ENCODE data around the gene NHERF1. TPM values are rescaled to one million over a fixed set of nuclear protein-coding genes. Genes with fewer than 3 reads are reported as not detected.
A peak's percentile ranks its signal among the peaks of the same experiment; 100 is the strongest.

The NHERF1 gene
- total RNA-seq, 2 experiments from 2014 or later, result 70.8 to 77.6 TPM

- intact Hi-C loops (cut with micrococcal nuclease), result loop anchor here (1.0 to 10.0 kb wide), 7 partner anchors 14 to 460 kb away; partner anchors contain the start of gene NUP85
- CTCF ChIA-PET, result interaction anchor here (0.6 to 4.3 kb wide), 20 partner anchors 8 to 338 kb away, joined by 3 to 59 read pairs (median 15); partner anchors contain the start of genes NAT9 and RAB37
- Mint-ChIP-seq H3K27me3 (ENCODE audit: low read depth) (no peaks in the 10 kb centered on the region), H3K4me1 (ENCODE audit: low read depth) (peaks cover 64% of the 10 kb centered on the region), H3K9me3 (no peaks in the 10 kb centered on the region), H3K27ac (no peak overlapping the region), H3K4me3 (no peak overlapping the region), H3K36me3 (ENCODE audit: low read depth) (peaks cover 5% of the 10 kb centered on the region)
- peak; percentile 88 for DNase-seq
These were observed 3.5 kb upstream of the NHERF1 start for GRCh38 chr17:74744714-74745547.

- H3K36me3 Mint-ChIP-seq (ENCODE audit: low read depth), result peaks cover 8% of the 10 kb centered on the region
- no peak for DNase-seq
- CTCF ChIA-PET, result interaction anchor here (0.6 to 4.3 kb wide), 17 partner anchors 9 to 339 kb away, joined by 3 to 59 read pairs (median 20); partner anchors contain the start of genes NAT9 and RAB37
- no peak overlapping the region for H3K27ac Mint-ChIP-seq
- H3K9me3 Mint-ChIP-seq, result no peaks in the 10 kb centered on the region
- intact Hi-C loops (cut with micrococcal nuclease), result loop anchor here (2.0 to 10.0 kb wide), 3 partner anchors 13 to 459 kb away; partner anchors contain the start of gene NUP85
- peaks cover 57% of the 10 kb centered on the region for H3K4me1 Mint-ChIP-seq (ENCODE audit: low read depth)
- no peaks in the 10 kb centered on the region for H3K27me3 Mint-ChIP-seq (ENCODE audit: low read depth)
- no peak overlapping the region for H3K4me3 Mint-ChIP-seq
These were observed 2.8 kb upstream of the NHERF1 start for GRCh38 chr17:74745548-74746177.

GRCh38 chr17:74746376-74746775, 2.1 kb upstream of the NHERF1 start:
- CTCF ChIA-PET, result interaction anchor here (1.7 to 4.3 kb wide), 12 partner anchors 9 to 215 kb away, joined by 6 to 59 read pairs (median 26); partner anchors contain the start of genes NAT9 and RAB37
- intact Hi-C loops (cut with micrococcal nuclease), result loop anchor here (10.0 kb wide), 1 partner anchor 458 kb away; the partner anchor contains the start of gene NUP85

GRCh38 chr17:74746922-74747321, 1.5 kb upstream of the NHERF1 start:
- peaks cover 55% of the 10 kb centered on the region for H3K4me1 Mint-ChIP-seq (ENCODE audit: low read depth)
- intact Hi-C loops (cut with micrococcal nuclease), result loop anchor here (10.0 kb wide), 1 partner anchor 458 kb away; the partner anchor contains the start of gene NUP85
- CTCF ChIA-PET, result interaction anchor here (1.4 to 4.3 kb wide), 13 partner anchors 8 to 215 kb away, joined by 6 to 59 read pairs (median 23); partner anchors contain the start of genes NAT9 and RAB37
- peak overlapping the region; percentile 52 for H3K27ac Mint-ChIP-seq
- no peaks in the 10 kb centered on the region for H3K9me3 Mint-ChIP-seq
- H3K27me3 Mint-ChIP-seq (ENCODE audit: low read depth), result no peaks in the 10 kb centered on the region
- H3K36me3 Mint-ChIP-seq (ENCODE audit: low read depth), result peaks cover 12% of the 10 kb centered on the region
- peak overlapping the region; percentile 13 for H3K4me3 Mint-ChIP-seq
- no peak for DNase-seq

More at GRCh38 chr17:74746376-74746775, 2.1 kb upstream of the NHERF1 start:
- H3K4me1 Mint-ChIP-seq (ENCODE audit: low read depth), result peaks cover 55% of the 10 kb centered on the region
- peaks cover 10% of the 10 kb centered on the region for H3K36me3 Mint-ChIP-seq (ENCODE audit: low read depth)
- no peaks in the 10 kb centered on the region for H3K9me3 Mint-ChIP-seq
- no peak overlapping the region for H3K4me3 Mint-ChIP-seq
- no peaks in the 10 kb centered on the region for H3K27me3 Mint-ChIP-seq (ENCODE audit: low read depth)
- no peak overlapping the region for H3K27ac Mint-ChIP-seq
- DNase-seq, result no peak

- intact Hi-C loops (cut with micrococcal nuclease), result loop anchor here (1.0 to 10.0 kb wide), 4 partner anchors 22 to 457 kb away; partner anchors contain the start of genes NAT9 and NUP85
- no peaks in the 10 kb centered on the region for H3K9me3 Mint-ChIP-seq
- CTCF ChIA-PET, result interaction anchor here (1.4 to 3.8 kb wide), 3 partner anchors 11 to 117 kb away, joined by 8 to 40 read pairs (median 22); partner anchors contain the start of gene RAB37
- H3K4me1 Mint-ChIP-seq (ENCODE audit: low read depth), result peaks cover 54% of the 10 kb centered on the region
- H3K27me3 Mint-ChIP-seq (ENCODE audit: low read depth), result no peaks in the 10 kb centered on the region
- peaks cover 16% of the 10 kb centered on the region for H3K36me3 Mint-ChIP-seq (ENCODE audit: low read depth)
- peak overlapping the region; percentile 73 for H3K4me3 Mint-ChIP-seq
- no peak for DNase-seq
- peak overlapping the region; percentile 60 for H3K27ac Mint-ChIP-seq
These were observed 224 bp upstream of the NHERF1 start for GRCh38 chr17:74748279-74748528.

GRCh38 chr17:74749279-74750038, 1.0 kb downstream of the NHERF1 start:
- CTCF ChIA-PET, result interaction anchor here (0.7 to 3.5 kb wide), 10 partner anchors 10 to 112 kb away, joined by 3 to 32 read pairs (median 5); partner anchors contain the start of gene RAB37
- Mint-ChIP-seq H3K36me3 (ENCODE audit: low read depth) (peaks cover 17% of the 10 kb centered on the region), H3K4me1 (ENCODE audit: low read depth) (peaks cover 53% of the 10 kb centered on the region), H3K4me3 (peak overlapping the region; percentile 94), H3K9me3 (no peaks in the 10 kb centered on the region), H3K27me3 (ENCODE audit: low read depth) (no peaks in the 10 kb centered on the region), H3K27ac (peak overlapping the region; percentile 93)
- DNase-seq, result peak; percentile 71
- intact Hi-C loops (cut with micrococcal nuclease), result loop anchor here (1.0 to 10.0 kb wide), 2 partner anchors 7 to 455 kb away; partner anchors contain the start of gene NUP85

- Mint-ChIP-seq H3K4me1 (ENCODE audit: low read depth) (peaks cover 52% of the 10 kb centered on the region), H3K27me3 (ENCODE audit: low read depth) (no peaks in the 10 kb centered on the region), H3K4me3 (peak overlapping the region; percentile 94), H3K27ac (peak overlapping the region; percentile 93), H3K9me3 (no peaks in the 10 kb centered on the region), H3K36me3 (ENCODE audit: low read depth) (peaks cover 17% of the 10 kb centered on the region)
- DNase-seq, result no peak
- CTCF ChIA-PET, result interaction anchor here (0.7 to 3.5 kb wide), 8 partner anchors 9 to 112 kb away, joined by 3 to 32 read pairs (median 8); partner anchors contain the start of gene RAB37
- intact Hi-C loops (cut with micrococcal nuclease), result loop anchor here (1.0 kb wide), 1 partner anchor 8 kb away; no protein-coding TSS in a partner anchor
These were observed 1.6 kb downstream of the NHERF1 start for GRCh38 chr17:74750039-74750326.

GRCh38 chr17:74750327-74751069, 2.1 kb downstream of the NHERF1 start:
- H3K36me3 Mint-ChIP-seq (ENCODE audit: low read depth), result peaks cover 17% of the 10 kb centered on the region

GRCh38 chr17:74752415-74752814, 4.0 kb downstream of the NHERF1 start:
- intact Hi-C loops (cut with micrococcal nuclease), result no loop called here
- Mint-ChIP-seq H3K27ac (peak overlapping the region; percentile 71), H3K27me3 (ENCODE audit: low read depth) (no peaks in the 10 kb centered on the region), H3K4me1 (ENCODE audit: low read depth) (peaks cover 64% of the 10 kb centered on the region), H3K36me3 (ENCODE audit: low read depth) (peaks cover 17% of the 10 kb centered on the region), H3K9me3 (no peaks in the 10 kb centered on the region), H3K4me3 (peak overlapping the region; percentile 23)
- no peak for DNase-seq
- CTCF ChIA-PET, result interaction anchor here (0.9 to 2.6 kb wide), 3 partner anchors 18 to 39 kb away, joined by 3 to 14 read pairs (median 3); no protein-coding TSS in a partner anchor

More at GRCh38 chr17:74750327-74751069, 2.1 kb downstream of the NHERF1 start:
- Mint-ChIP-seq H3K9me3 (no peaks in the 10 kb centered on the region), H3K4me1 (ENCODE audit: low read depth) (peaks cover 57% of the 10 kb centered on the region), H3K27ac (peak overlapping the region; percentile 94), H3K4me3 (peak overlapping the region; percentile 94), H3K27me3 (ENCODE audit: low read depth) (no peaks in the 10 kb centered on the region)
- intact Hi-C loops (cut with micrococcal nuclease), result loop anchor here (1.0 kb wide), 2 partner anchors 8 to 9 kb away; no protein-coding TSS in a partner anchor
- CTCF ChIA-PET, result interaction anchor here (0.9 to 3.5 kb wide), 9 partner anchors 8 to 43 kb away, joined by 3 to 32 read pairs (median 6); partner anchors contain the start of gene NAT9
- DNase-seq, result no peak

GRCh38 chr17:74752822-74753401, 4.5 kb downstream of the NHERF1 start:
- DNase-seq, result no peak
- no peaks in the 10 kb centered on the region for H3K9me3 Mint-ChIP-seq
- H3K27me3 Mint-ChIP-seq (ENCODE audit: low read depth), result no peaks in the 10 kb centered on the region
- H3K4me3 Mint-ChIP-seq, result peak overlapping the region; percentile 23
- intact Hi-C loops (cut with micrococcal nuclease), result no loop called here
- H3K27ac Mint-ChIP-seq, result peak overlapping the region; percentile 71
- CTCF ChIA-PET, result interaction anchor here (0.7 to 2.6 kb wide), 4 partner anchors 18 to 112 kb away, joined by 3 to 14 read pairs (median 4); no protein-coding TSS in a partner anchor
- peaks cover 64% of the 10 kb centered on the region for H3K4me1 Mint-ChIP-seq (ENCODE audit: low read depth)
- peaks cover 17% of the 10 kb centered on the region for H3K36me3 Mint-ChIP-seq (ENCODE audit: low read depth)
